ENCODE results near the gene FEV.

DNA sequence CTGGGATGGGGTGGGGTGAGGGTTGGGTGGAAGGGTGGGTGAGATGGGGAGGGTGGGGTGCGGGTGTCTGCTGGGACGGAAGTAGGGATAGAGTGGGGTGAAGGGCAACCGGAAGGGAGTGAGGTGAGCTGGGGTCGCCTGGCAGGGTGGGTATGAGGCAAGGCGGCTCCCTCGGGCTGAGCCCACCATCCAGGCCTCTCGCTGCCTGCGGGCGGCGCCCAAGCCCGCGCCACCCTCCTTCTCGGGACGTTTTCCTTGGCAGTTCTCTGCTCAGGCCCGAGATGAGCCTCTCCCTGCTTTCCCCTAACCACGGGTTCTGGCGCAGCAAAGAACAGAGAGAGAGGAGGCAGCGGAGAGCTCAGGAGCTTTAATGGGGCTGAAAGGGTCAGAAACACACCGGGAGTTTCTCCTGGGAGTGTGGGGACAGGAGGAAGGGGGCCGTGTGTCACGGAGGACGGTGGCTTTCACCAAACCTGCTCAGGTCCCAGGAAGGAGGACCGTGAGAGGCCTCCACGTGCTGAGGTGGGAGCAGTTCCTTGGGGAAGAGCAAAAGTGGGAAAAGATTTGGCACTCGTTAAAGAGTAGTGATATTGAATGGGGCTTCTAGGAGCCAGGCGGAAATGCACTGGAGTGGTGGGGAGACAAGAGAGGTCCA is 4.1 kb downstream of the FEV start:
- TF ChIP-seq CTCF (optimal IDR thresholded peaks at IDR 0.05 in 1 of 3, IDR thresholded peaks at IDR 0.05 in 1 of 3, conservative IDR thresholded peaks at IDR 0.05 in 1 of 3; ENCODE audit: extremely low read depth in 1 of 3, insufficient read depth in 2 of 3, low read length in 3 of 3) (peak in 2 of 3 experiments; percentile 5 to 26), EZH2 (IDR thresholded peaks at IDR 0.05; ENCODE audit: low read length) (peak; percentile 100)

Data from keratinocyte (primary cell).